Measurements from ENCODE around the gene HLA-DRB1.

The HLA-DRB1 gene

GRCh38 chr6:32622545-32623401, 33.1 kb upstream of the HLA-DRB1 start:
- ATAC-seq: peak; percentile 73
- no peak for TF ChIP-seq PATZ1 (CRISPR knock-in tag; IDR thresholded peaks at IDR 0.05; ENCODE audit: borderline replicate concordance)
- no peak for TF ChIP-seq CSDC2 (CRISPR knock-in tag; IDR thresholded peaks at IDR 0.05)
- TF ChIP-seq OSR1 (CRISPR knock-in tag; IDR thresholded peaks at IDR 0.05): no peak
- no peak for TF ChIP-seq CREB5 (CRISPR knock-in tag; IDR thresholded peaks at IDR 0.05; ENCODE audit: low read depth)
- TF ChIP-seq ZFP30 (CRISPR knock-in tag; IDR thresholded peaks at IDR 0.05): no peak
- TF ChIP-seq ISL1 (CRISPR knock-in tag; IDR thresholded peaks at IDR 0.05): no peak
- TF ChIP-seq TSHZ2 (CRISPR knock-in tag; IDR thresholded peaks at IDR 0.05): no peak
- TF ChIP-seq TOX (CRISPR knock-in tag; IDR thresholded peaks at IDR 0.05; ENCODE audit: borderline replicate concordance): no peak
- TF ChIP-seq ZFP3 (CRISPR knock-in tag; IDR thresholded peaks at IDR 0.05): no peak
- no peak for TF ChIP-seq PPARA (CRISPR knock-in tag; IDR thresholded peaks at IDR 0.05; ENCODE audit: borderline replicate concordance)
- no peak for TF ChIP-seq ZNF70 (CRISPR knock-in tag; IDR thresholded peaks at IDR 0.05)
- no peak for TF ChIP-seq TCF4 (CRISPR knock-in tag; IDR thresholded peaks at IDR 0.05; ENCODE audit: borderline replicate concordance)

GRCh38 chr6:32621372-32621771, 31.7 kb upstream of the HLA-DRB1 start:
- no peak for ATAC-seq

More at GRCh38 chr6:32621372-32621771, 31.7 kb upstream of the HLA-DRB1 start:
- TF ChIP-seq BACH2 (CRISPR knock-in tag; IDR thresholded peaks at IDR 0.05; ENCODE audit: borderline replicate concordance) (no peak), CREB5 (CRISPR knock-in tag; IDR thresholded peaks at IDR 0.05; ENCODE audit: low read depth) (no peak), POU6F1 (CRISPR knock-in tag; IDR thresholded peaks at IDR 0.05; ENCODE audit: borderline replicate concordance, low read depth) (no peak), RARB (CRISPR knock-in tag; IDR thresholded peaks at IDR 0.05) (no peak), ZFP30 (CRISPR knock-in tag; IDR thresholded peaks at IDR 0.05) (no peak), ZFP3 (CRISPR knock-in tag; IDR thresholded peaks at IDR 0.05) (no peak), TSHZ2 (CRISPR knock-in tag; IDR thresholded peaks at IDR 0.05) (no peak), ARNTL (CRISPR knock-in tag; IDR thresholded peaks at IDR 0.05; ENCODE audit: borderline replicate concordance, low read depth) (no peak), ZNF8 (CRISPR knock-in tag; IDR thresholded peaks at IDR 0.05) (no peak), SNAI2 (CRISPR knock-in tag; IDR thresholded peaks at IDR 0.05) (no peak), ESRRG (CRISPR knock-in tag; IDR thresholded peaks at IDR 0.05) (no peak), TCF4 (CRISPR knock-in tag; IDR thresholded peaks at IDR 0.05; ENCODE audit: borderline replicate concordance) (no peak)

Data from SK-N-SH treated with all-trans-retinoic acid at 6 μM for 48 hours (cell line).